HG03575 (cell line): Measurements from ENCODE around the gene CRIP2.

Source experiments
- ATAC-seq: cut with Tn5 transposase; IDR thresholded peaks from one replicate; pipeline ENCODE4 v1.9.1; 2021; ENCODE audit not compliant: unreplicated experiment, insufficient number of reproducible peaks, low FRiP score; ENCODE audit errors: extremely low read depth

The CRIP2 gene, protein sequence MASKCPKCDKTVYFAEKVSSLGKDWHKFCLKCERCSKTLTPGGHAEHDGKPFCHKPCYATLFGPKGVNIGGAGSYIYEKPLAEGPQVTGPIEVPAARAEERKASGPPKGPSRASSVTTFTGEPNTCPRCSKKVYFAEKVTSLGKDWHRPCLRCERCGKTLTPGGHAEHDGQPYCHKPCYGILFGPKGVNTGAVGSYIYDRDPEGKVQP

DNA sequence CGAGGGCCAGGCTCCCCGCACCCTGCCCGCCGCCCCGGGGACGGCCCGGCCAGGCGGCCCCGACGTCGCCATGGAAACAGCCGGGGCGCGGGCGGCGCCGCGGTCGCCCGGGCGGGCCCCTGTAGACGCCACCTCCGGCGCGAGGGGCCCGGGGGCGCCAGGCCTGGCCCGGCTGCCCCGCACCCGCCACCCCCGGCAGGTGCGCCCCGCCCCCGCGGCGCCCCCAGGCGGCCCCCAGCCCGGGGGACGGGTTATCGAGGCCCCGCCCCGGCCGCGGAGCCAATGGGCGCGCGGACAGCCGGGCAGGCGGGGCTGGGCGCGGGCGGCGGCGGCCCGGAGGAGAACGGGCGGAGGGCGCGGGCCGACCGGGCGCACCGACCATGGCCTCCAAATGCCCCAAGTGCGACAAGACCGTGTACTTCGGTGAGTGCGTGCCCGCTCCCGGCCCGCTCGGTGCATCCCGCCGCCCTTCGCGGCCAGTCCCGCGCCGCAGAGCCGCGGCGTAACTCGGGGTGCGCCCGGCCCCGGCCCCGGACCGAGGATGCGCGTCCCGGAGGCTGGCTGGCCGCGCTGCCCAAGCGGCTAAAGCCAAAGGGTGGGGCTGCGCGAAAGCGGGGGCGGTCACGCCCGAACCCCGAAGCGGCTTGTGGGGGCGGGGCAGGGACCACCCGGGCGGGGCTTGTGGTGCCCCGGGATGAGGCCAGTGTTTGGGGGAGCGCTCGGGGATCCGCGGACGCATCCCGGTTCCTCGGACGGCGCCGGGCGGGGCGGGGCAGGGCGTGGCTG, at the start of gene CRIP2:
TSS of gene CRIP2 (plus strand) at position 339 of the 786 bp plus-strand sequence. CDS start at position 381, 42 bp downstream.
- no peak for ATAC-seq

DNA sequence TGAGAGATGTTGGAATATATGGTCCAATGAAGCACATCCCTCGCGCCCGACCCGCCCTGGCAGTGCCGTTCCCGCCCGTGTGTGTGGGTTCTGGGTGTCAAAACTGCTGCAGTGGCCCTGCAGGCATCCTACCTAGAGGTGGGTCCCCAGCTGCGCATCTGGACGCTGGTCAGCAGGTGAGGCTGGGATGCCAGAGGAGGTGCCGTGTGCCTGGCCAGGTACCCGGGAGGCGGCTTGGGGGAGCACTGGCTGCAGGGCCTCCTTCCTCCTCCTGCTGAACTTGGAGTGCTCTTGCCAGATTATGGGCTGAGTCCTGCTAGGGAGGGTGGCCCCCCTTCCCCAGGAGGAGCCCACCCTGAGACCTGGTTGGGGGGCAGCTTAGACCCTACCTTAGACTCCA, 49.8 kb upstream of the CRIP2 start:
- no peak for ATAC-seq

DNA sequence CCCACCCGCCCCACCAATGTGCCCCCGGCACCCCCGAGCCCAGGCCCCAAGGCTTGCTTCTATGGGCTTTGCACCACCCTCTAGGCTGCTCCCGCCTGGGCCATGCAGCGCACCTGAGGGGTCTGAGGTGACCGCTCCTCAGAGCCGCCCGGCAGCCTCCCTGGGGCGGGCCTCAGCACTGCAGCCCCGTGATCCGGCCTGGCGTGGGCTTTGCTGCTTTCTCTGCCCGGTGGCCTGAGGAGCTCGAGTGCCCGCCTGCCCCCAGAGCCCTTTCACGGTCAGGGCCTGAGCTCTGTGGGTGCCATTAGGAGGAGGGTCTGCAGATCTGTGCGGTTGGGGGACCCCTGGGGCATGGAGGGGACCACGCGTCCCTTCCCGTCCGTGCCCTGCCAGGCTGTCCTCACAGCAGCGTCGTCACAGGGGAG, 48.8 kb upstream of the CRIP2 start:
- no peak for ATAC-seq

DNA sequence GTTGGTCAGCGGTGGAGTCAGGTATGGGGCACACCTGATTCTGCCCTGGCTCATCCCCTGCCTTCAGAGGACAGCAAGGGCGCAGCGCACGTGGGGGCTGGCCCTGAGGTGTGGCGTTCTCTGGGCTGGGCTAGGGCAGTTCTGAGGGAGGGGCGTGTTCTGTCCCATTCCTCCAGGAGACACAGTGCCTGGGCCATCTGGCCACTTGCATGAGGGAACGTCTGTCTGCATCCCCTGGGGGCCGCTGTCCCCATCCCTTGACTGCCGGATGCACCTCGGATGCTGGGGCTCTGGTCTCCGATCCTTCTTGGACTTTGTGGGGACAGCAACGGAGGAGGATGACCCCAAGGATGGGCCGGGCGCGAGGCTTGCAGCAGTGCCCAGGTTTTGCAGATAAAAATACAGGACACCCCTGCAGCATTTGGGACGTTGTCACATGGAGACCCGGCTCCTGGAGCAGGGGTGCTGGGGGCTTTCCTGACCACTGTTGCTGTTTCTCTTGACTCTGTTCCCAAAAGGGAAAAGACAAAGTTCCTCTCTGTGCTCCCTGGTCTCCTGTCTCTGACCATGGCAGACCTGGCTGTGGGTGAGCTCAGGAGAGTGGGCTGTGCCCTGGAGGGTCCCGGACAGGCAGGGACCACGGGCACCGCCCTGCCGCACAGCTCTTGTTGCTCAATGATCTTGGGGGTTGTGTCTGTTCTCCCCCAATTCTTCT, 48.0 kb upstream of the CRIP2 start:
- no peak for ATAC-seq

DNA sequence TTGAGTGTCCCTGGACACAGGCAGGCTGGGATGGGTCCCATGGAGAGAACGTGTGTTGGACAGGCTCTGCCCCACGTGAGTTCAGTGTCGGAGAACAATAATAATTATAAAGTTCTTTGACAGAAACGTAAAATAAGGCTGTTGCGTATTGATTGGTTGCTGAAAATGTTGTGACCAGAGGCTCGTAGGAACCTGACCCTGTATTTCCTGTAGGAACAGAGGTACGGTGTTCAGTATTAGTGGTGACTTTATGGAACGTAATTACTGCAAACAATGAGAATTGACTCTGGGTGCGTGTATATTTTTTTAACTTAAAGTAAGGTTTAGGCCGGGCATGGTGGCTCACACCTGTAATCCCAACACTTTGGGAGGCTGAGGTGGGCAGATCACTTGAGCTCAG, 47.2 kb upstream of the CRIP2 start:
- ATAC-seq = no peak

GRCh38 chr14:105427936-105428485, 46.6 kb upstream of the CRIP2 start:
- no peak for ATAC-seq

DNA sequence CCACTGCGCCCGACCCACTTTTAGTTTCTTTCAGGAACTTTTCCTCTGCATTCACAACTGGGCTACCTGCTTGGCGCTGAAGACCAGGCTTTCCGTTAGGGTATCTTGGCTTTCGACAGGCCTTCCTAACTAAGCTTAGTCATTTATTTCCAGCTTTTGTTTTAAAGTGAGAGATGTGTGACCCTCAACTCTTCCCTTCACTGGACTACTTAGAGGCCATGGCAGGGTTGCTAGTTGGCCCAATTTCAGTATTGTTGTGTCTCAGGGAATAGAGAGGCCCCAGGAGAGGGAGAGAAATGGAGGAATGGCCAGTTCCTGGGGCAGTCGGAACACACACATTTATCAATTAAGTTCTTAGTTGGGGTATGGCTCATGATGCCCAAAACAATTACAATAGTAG, 44.6 kb upstream of the CRIP2 start:
- ATAC-seq = no peak

DNA sequence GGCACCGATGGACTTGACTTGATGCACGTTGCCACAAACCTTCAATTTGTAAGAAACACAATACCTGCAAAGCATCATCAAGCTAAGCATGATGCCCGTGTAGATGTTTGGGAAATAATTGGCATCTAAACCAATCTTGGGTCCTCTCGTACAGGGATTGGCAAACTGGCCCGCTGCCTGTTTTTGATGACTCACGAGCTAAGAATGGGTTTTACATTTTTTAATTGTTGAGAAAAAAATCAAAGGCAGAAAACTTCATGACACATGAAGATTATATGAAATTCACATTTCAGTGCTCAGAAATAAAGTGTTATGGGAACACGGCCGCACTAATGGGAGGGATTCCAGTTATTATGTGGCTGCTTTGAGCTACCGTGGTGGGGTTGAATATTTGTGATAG, 44.1 kb upstream of the CRIP2 start:
- no peak for ATAC-seq

- no peak for ATAC-seq
Observed at GRCh38 chr14:105431256-105431655, 43.4 kb upstream of the CRIP2 start.

- no peak for ATAC-seq
Observed at GRCh38 chr14:105432657-105433056, 42.0 kb upstream of the CRIP2 start.

- no peak for ATAC-seq
Observed at GRCh38 chr14:105433161-105433605, 41.4 kb upstream of the CRIP2 start.

- ATAC-seq = no peak
Observed at GRCh38 chr14:105436402-105436801, 38.2 kb upstream of the CRIP2 start.

- ATAC-seq = no peak
Observed at GRCh38 chr14:105436891-105437722, 37.5 kb upstream of the CRIP2 start.

DNA sequence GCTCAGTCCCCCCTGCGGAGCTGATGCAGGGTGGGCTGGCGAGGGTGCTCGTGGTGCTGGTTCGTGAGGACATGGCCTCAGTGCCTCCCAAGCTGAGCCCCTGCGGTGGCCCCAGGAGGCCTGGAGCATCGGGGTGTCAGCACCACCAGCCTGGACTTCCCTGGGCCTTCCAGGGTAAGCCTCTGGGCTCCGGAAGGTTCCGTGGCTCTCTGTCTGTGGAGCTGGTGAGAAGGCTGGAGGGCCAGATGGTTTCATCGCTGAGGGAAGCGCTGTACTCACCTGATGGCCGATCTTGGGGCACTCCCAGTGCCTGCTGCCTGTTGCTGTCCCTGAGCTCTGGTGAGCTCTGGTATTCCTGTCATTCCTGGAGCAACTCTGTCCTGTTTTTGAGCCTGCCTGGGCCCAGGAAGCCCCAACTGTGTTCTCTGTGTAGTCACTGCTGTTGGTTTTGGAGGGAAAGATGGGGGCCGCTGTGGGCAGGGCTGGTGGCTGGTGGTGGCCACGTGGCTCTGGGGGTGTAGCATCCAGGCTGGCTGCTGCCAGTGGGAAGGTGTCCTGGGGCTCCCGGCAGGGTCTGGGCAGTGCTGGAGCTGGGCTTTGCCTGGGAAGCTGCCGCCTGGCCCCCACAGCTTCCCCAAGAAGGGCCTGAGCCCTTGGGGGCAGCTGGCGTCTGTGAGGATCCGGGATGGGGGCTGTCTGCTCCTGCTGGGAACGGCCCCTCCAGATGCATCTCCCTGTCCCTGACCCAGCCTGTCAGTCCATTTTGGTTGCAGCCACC, 36.7 kb upstream of the CRIP2 start:
- ATAC-seq = no peak

- ATAC-seq = no peak
Observed at GRCh38 chr14:105439179-105439578, 35.4 kb upstream of the CRIP2 start.

GRCh38 chr14:105439710-105440553, 34.7 kb upstream of the CRIP2 start:
- no peak for ATAC-seq

- ATAC-seq = no peak
Observed at GRCh38 chr14:105440554-105440900, 34.1 kb upstream of the CRIP2 start.
